Liver (tissue), 9 donors: ENCODE results near the gene FRMD5. TPM values are rescaled to one million over a fixed set of nuclear protein-coding genes. Genes with fewer than 3 reads are reported as not detected.

Experiments
- DNase-seq: peaks from one replicate; pipeline ENCODE4 v3.0.0-alpha.2; 2017; ENCODE audit warnings: low spot score
- H3K27ac ChIP-seq, 2 donors: one replicate each; pipeline ENCODE4 v1.7.0; 2013; ENCODE audit warnings: inconsistent platforms in 2 of 2, low read length in 2 of 2, control low read depth in 1 of 2, low read depth in 1 of 2, mild to moderate bottlenecking in 1 of 2
- H3K27me3 ChIP-seq, 4 donors: one replicate each; pipeline versions ENCODE4 v1.6.1 to v1.7.0; 2013; ENCODE audit warnings: low read length in 3 of 4, inconsistent platforms in 1 of 4, mild to moderate bottlenecking in 1 of 4, moderate library complexity in 1 of 4; ENCODE audit not compliant: control insufficient read depth in 4 of 4, insufficient read depth in 4 of 4
- H3K36me3 ChIP-seq, 4 donors: one replicate each; pipeline versions ENCODE4 v1.6.1 to v1.7.0; 2013; ENCODE audit warnings: low read length in 3 of 4, mild to moderate bottlenecking in 3 of 4, low read depth in 1 of 4, moderate library complexity in 1 of 4; ENCODE audit not compliant: control insufficient read depth in 4 of 4, insufficient read depth in 3 of 4
- H3K4me1 ChIP-seq, 4 donors: one replicate each; pipeline versions ENCODE4 v1.6.1 to v1.7.0; 2013; ENCODE audit warnings: low read length in 3 of 4, mild to moderate bottlenecking in 3 of 4, moderate library complexity in 1 of 4; ENCODE audit not compliant: control insufficient read depth in 4 of 4, insufficient read depth in 4 of 4
- H3K4me3 ChIP-seq, 3 donors: one replicate each; pipeline versions ENCODE4 v1.6.1 to v1.7.0; 2013; ENCODE audit warnings: low read length in 3 of 3, control low read depth in 1 of 3, low read depth in 1 of 3, mild to moderate bottlenecking in 1 of 3
- H3K9ac ChIP-seq, 2 donors: one replicate each; pipeline ENCODE4 v1.7.0; 2013; ENCODE audit warnings: low read length in 2 of 2, mild to moderate bottlenecking in 2 of 2, moderate library complexity in 2 of 2, control low read depth in 1 of 2, low read depth in 1 of 2
- H3K9me3 ChIP-seq, 4 donors: one replicate each; pipeline versions ENCODE4 v1.6.1 to v1.7.0; 2013; ENCODE audit warnings: low read length in 3 of 4; ENCODE audit not compliant: control insufficient read depth in 4 of 4
- EGR1 ChIP-seq, 2 donors: IDR thresholded peaks; 2 replicates each; pipeline ENCODE4 v1.6.1; 2016 to 2018; ENCODE audit warnings: antibody characterized with exemption in 2 of 2, low read depth in 2 of 2
- FOXA1 ChIP-seq: IDR thresholded peaks from 2 replicates; pipeline ENCODE4 v1.6.1; 2016; ENCODE audit warnings: antibody characterized with exemption
- FOXA2 ChIP-seq: IDR thresholded peaks from 2 replicates; pipeline ENCODE4 v1.6.1; 2016; ENCODE audit warnings: antibody characterized with exemption
- GABPA ChIP-seq, 2 donors: IDR thresholded peaks in 1 of 2; conservative IDR thresholded peaks in 1 of 2; 2 replicates each; pipeline ENCODE4 v1.6.1; 2016; ENCODE audit warnings: antibody characterized with exemption in 2 of 2, mild to moderate bottlenecking in 1 of 2, moderate library complexity in 1 of 2
- HNF4A ChIP-seq, 2 donors: conservative IDR thresholded peaks; 2 replicates each; pipeline ENCODE4 v1.6.1; 2016; ENCODE audit warnings: antibody characterized with exemption in 2 of 2, mild to moderate bottlenecking in 2 of 2
- HNF4G ChIP-seq: IDR thresholded peaks from 2 replicates; pipeline ENCODE4 v1.6.1; 2016; ENCODE audit warnings: antibody characterized with exemption
- MAX ChIP-seq: IDR thresholded peaks from 2 replicates; pipeline ENCODE4 v1.6.1; 2016; ENCODE audit warnings: antibody characterized with exemption
- NR2F2 ChIP-seq: IDR thresholded peaks from 2 replicates; pipeline ENCODE4 v1.6.1; 2016; ENCODE audit warnings: antibody characterized with exemption
- REST ChIP-seq: IDR thresholded peaks from 2 replicates; pipeline ENCODE4 v1.6.1; 2016; ENCODE audit warnings: antibody characterized with exemption, mild to moderate bottlenecking
- RXRA ChIP-seq, 2 donors: IDR thresholded peaks; 2 replicates each; pipeline ENCODE4 v1.6.1; 2017 to 2018; ENCODE audit warnings: antibody characterized with exemption in 2 of 2, mild to moderate bottlenecking in 1 of 2
- SP1 ChIP-seq: IDR thresholded peaks from 2 replicates; pipeline ENCODE4 v1.6.1; 2018; ENCODE audit warnings: antibody characterized with exemption, mild to moderate bottlenecking
- YY1 ChIP-seq: IDR thresholded peaks from 2 replicates; pipeline ENCODE4 v1.6.1; 2016; ENCODE audit warnings: antibody characterized with exemption, mild to moderate bottlenecking
- ZBTB33 ChIP-seq: IDR thresholded peaks from 2 replicates; pipeline ENCODE4 v1.6.1; 2016; ENCODE audit warnings: antibody characterized with exemption
- WGBS: extraction: QIAGEN DNeasy Blood & Tissue Kit; methylation state at CpG from one replicate; pipeline ENCODE4 v1.1.7; 2013; 5-methylcytosine and 5-hydroxymethylcytosine counted together
- polyA plus RNA-seq, 2 donors: library from polyadenylated mRNA; stranded (reverse) in 1 of 2; unstranded in 1 of 2; fragments of 200-250 nt in 1 of 2; fragments of >200 nt in 1 of 2; fragmentation: Nextera tagmentation in 1 of 2; extraction: Ambion mirVana in 1 of 2; gene quantifications; one replicate each; pipeline versions ENCODE4 v1.2.1 to v1.2.3, GENCODE V29; 2013 to 2015
- total RNA-seq, 2 donors: library from RNA; depleted of rRNA; stranded (reverse); fragments of >200 nt; gene quantifications; one replicate each; pipeline ENCODE4 v1.2.3, GENCODE V29; 2014
- TF ChIP-seq, protein P1 (sequence below): fragments of 150-350 bp; IDR thresholded peaks from 2 replicates; pipeline ENCODE4 v1.5.1; 2017; ENCODE audit warnings: improper control_type of control experiment, low read depth, low read length; ENCODE audit not compliant: missing input control
- TF ChIP-seq, protein P2 (sequence below): IDR thresholded peaks from 2 replicates; pipeline ENCODE4 v1.6.1; 2016; ENCODE audit warnings: antibody characterized with exemption
- donor health status: healthy.
- donor health status: healthy.
- donor health status: healthy.
- donor health status: healthy.
- donor health status: healthy.

Gene FRMD5
- total and polyA plus RNA-seq, 4 donors = 0.01 to 0.25 TPM; not detected in 2

GRCh38 chr15:44081026-44082013 is 113.8 kb downstream of the FRMD5 start:
- Histone ChIP-seq H3K9me3 (no peaks in the 10 kb centered on the region), H3K4me1 (no peaks in the 10 kb centered on the region), H3K27ac (no peak overlapping the region), H3K27me3 (peaks cover 0 to 4% (median 0%) of the 10 kb centered on the region in 4 donors), H3K36me3 (no peaks in the 10 kb centered on the region), H3K4me3 (no peak overlapping the region), H3K9ac (no peak overlapping the region)
- TF ChIP-seq, protein P1, sequence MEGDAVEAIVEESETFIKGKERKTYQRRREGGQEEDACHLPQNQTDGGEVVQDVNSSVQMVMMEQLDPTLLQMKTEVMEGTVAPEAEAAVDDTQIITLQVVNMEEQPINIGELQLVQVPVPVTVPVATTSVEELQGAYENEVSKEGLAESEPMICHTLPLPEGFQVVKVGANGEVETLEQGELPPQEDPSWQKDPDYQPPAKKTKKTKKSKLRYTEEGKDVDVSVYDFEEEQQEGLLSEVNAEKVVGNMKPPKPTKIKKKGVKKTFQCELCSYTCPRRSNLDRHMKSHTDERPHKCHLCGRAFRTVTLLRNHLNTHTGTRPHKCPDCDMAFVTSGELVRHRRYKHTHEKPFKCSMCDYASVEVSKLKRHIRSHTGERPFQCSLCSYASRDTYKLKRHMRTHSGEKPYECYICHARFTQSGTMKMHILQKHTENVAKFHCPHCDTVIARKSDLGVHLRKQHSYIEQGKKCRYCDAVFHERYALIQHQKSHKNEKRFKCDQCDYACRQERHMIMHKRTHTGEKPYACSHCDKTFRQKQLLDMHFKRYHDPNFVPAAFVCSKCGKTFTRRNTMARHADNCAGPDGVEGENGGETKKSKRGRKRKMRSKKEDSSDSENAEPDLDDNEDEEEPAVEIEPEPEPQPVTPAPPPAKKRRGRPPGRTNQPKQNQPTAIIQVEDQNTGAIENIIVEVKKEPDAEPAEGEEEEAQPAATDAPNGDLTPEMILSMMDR = no peak
- TF ChIP-seq YY1 (no peak), REST (no peak), GABPA (IDR thresholded peaks at IDR 0.05 in 1 of 2, conservative IDR thresholded peaks at IDR 0.05 in 1 of 2) (no peak), FOXA2 (no peak), SP1 (no peak), NR2F2 (no peak), RXRA (IDR thresholded peaks at IDR 0.05) (no peak), FOXA1 (no peak), EGR1 (IDR thresholded peaks at IDR 0.05; ENCODE audit: low read depth in 2 of 2) (no peak), MAX (no peak), HNF4G (no peak), ZBTB33 (no peak), HNF4A (conservative IDR thresholded peaks at IDR 0.05) (no peak)
- TF ChIP-seq, protein P2, sequence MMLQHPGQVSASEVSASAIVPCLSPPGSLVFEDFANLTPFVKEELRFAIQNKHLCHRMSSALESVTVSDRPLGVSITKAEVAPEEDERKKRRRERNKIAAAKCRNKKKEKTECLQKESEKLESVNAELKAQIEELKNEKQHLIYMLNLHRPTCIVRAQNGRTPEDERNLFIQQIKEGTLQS = no peak
- 82% methylated on average over 5 of the region's 5 CpGs for WGBS
- no peak for DNase-seq
